GM21529 (cell line): Measurements from ENCODE around the gene DIPK1B.

Experiments
- ATAC-seq: cut with Tn5 transposase; IDR thresholded peaks from one replicate; pipeline ENCODE4 v1.9.1; 2021; ENCODE audit not compliant: unreplicated experiment

Gene DIPK1B

DNA sequence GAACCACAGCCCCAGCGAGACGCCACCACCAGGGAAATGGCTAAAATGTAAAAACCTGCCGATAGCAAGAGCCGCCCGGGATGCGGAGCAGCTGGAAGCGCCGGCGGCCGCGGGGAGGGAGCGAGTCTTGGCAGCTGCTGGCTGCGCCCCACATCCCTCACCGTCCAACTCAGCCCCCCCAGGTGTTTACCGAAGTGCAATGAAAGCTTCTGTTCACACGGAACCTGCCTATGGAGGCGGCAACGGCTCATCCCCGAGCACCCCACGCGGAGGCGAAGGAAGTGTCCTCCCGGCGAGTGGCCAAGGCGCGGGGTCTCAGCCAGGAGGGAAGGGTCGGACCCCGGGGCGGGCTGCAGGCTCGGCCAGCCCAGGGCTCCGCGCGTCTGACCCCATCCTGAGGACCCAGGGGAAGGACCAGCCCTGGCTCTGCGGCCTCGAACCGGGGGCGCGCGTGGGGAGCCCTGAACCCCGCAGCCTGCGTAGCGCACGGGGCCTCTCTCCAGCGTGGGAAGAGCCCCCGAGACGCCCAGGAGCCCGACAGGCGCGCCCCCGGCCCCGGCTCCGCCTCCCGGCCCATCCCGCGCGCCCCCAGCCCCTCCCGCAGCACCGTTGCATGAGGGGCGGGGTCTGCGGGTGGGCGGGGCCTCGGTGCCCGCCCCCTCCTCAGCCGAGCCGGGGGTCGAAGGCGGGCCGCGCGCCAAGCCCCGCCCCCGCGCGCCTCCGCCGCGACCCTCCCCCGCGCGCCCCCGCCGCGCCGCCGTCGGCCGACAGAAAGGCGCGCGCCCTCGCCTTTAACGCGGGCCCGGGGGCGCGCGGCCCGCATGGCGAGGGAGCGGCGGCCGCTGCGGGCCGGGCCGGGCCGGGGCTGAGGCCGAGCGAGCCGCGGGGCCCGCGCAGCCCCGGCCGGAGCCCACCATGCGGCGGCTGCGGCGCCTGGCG lies at the start of gene DIPK1B:
DIPK1B (plus strand) TSS at position 822 of the 939 bp plus-strand sequence; CDS start at position 916, 94 bp downstream.
- ATAC-seq: no peak

DNA sequence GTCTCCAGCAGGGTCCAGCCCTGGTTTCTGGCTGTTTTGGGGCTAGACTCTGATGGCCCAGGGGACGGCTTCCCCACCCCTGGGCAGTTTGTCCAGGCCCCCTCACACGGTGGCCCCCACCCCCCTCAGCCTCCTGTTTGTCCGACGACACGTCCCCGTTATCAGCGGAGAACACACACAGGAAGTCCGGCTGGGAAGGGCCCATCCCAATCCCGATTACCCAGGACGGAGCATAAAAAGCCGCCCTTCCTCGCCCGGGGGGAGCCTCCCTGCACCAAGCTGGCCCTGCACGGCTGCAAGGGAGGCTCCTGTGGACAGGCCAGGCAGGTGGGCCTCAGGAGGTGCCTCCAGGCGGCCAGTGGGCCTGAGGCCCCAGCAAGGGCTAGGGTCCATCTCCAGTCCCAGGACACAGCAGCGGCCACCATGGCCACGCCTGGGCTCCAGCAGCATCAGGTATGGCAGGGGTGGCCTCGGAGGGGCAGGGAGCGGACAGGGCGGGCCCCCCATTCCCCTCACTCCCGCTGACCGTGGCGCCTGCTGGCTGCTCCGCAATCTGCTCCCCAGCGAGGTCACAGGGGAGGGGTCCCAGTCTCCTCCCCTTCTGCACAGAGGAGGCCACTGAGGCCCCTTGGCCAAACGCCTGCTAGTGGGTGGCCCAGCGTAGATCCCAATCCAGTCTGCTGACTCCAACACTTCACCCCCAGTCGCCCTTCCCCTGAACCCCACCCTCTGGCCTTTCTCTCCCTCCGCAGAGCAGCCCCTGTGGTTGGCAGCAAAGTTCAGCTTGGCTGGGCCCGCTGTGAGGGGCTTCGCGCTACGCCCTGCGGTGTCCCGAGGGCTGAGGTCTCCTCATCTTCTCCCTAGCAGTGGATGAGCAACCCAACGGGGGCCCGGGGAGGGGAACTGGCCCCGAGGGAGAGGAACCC lies 49.5 kb upstream of the DIPK1B start, which contains the start of gene EGFL7:
EGFL7 (plus strand) TSS at position 261 of the 926 bp plus-strand sequence. CDS start 5,367 bp downstream, outside the sequence.
- ATAC-seq: no peak

DNA sequence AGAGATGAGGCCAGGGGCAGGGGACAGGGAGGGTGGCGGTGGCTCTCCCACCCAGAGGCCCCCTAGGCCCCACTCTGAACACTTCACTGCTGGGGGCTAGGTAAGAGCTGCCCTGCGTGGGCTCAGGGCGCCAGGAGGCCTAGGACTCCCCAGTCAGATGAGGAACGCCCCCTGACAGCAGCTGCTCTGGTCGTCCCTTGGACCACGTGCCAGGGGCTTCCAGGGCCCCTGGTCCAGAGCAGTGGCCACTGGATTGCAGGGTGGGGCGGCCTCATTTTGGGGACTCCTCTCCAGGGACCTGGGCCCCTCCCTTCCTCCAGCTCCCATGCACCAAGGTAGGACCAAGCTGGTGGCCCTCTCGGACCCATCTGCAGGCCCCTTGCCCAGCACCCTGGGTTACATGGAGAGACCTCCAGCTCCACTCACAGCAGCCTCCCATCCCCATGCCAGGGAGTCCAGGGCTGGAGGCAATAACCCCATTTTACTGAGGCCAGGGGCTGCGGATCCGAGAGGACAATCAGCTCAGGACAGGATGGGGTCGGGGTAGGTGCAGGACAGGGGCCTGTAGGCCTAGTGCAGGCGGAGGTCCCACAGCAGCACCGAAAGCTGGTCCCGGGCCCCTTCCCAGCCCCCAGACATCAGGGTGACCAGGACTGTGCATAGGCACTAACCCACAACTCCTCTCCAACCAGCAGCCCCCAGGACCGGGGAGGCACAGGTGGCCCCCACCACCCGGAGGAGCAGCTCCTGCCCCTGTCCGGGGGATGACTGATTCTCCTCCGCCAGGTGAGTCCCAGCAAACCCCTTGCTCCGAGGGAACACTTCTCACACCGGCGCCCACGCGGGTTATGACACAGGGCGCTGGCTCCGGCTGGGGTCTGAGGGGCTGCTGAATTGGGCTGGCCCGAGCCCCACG lies 48.1 kb upstream of the DIPK1B start:
- ATAC-seq: no peak

DNA sequence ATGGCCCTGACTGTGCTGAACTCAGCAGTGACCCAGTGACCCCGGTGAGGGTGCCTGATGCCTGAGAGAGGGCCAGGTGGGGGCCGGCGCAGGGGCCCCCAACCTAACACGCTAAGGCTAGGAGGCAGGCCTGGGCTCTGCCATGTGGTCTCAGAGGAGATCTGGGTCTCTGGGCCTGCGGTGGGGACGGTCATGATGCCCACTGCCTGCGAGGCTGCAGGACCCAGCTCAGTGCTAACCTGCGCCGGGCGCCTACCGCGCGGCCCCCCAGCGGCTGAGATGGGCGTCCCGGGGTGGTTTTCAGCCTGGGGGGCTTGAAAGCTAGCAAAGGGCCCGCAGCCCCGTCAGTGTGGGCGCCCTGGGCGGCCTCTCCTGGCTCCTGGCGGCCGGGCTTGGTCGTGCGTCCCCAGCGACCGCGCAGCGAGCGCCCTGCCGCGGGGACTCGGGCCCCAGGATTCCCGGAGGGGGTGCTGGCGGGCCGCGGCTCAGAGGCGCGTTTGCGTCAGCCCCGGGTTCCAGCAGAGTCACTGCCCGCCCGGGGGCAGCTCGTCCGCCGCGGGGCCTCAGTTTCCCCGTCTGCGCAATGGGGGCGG lies 47.2 kb upstream of the DIPK1B start:
- no peak for ATAC-seq

DNA sequence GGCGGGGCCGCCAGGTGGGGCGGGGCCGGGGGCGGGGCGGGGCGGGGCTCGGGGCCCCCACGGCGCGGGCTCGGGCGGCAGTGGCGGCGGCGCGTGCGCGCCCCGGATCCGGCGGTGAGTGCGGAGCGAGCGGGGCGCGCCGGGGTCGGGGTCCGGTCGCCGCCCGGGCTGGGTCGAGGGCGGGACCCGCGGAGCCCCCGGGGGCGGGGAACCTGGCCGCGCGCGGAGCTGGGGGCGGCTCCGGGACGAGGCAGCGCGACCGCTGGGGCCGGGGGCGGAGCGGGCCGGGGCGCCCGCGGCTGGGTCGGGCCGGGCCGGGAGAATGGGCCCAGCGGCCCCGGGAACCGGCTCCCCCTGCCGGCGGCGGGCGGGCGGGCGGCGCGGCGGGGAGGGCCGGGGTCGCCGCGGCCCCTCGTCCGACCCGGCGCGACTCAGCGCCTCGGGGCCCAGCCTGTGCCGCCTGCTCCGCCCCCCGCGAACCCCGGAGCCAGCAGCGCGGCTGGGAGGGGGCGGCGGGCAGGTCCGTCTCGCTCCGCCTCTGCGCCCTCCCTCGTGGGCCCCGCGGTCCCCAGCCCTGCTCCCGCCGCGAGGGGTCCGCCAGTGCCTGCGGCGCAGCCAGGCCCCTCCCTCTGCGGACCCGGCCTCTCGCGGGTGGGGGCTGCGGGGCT lies 46.5 kb upstream of the DIPK1B start:
- no peak for ATAC-seq

DNA sequence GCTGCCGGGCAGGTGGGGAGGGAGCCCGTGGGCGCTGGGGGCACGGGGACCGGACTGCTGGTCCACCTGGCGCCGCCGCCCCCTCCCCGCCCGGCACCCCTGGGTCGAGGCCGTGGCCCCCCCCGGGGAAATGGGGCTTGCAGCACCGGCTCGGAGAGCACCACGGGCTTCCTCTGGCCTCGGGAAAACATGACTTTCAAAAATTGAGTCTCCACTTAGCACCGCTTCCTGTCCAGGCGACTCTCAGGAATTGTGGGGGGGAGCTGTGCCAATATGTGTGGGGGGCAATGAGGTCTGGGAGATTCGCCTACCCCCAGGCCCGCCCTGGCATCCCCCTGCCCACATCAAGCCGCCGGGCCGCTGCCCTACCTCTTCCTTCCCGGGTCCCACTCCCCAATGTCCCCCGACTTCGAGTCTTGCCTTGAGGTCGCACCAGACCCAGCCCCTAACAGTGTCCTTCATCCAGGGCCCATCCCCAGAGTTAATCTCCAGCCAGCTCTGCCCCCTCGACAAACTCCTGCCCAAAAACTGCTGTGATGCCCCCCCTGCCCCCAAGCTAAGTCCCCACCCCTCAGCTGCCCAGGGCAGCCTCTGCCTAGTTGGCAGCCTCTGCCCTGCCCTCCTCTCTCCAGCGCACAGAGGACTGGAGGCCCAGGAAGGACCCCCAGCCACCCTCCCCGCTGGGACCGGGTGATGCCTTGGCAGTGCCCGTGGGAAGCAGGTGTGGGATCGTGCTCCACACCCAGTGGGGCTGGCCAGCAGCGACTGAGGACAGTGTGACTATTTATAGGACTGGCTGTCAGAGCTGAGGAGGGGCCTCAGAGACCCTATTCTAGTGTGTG lies 45.8 kb upstream of the DIPK1B start:
- no peak for ATAC-seq

DNA sequence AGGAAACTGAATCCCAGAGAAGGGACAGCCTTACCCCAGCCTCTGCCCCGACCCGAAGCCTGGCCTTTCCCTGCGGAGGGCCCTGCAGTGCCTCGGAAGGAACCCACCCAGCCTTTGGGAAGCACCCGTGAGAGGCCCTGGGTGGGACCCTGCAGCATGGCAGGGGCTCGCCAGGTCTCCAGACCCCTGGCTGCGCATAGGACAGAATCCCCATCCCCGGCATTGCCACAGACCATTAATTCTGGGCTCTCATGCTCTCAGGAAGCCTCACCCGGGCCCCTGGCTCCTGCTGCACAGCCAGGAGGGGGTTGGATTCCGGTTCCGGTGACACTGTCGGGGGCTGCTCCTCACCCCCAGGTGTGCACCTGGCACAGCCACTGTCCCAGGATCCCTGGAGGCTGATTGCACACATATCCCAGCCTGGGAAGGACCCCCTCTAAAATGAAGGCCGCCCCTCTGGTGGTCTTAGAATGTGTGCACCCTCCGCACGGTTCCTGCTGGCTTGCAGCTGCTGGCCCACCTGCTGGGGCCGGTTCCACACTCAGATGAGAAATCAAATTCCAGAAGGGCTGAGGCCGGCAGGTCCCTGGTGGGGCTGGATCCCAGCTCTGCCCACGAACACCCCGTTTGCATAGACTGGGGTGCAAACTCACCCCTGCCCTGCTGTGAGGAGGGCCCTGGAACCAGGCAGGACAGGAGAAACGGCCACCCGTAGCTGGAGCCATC lies 45.0 kb upstream of the DIPK1B start:
- no peak for ATAC-seq

DNA sequence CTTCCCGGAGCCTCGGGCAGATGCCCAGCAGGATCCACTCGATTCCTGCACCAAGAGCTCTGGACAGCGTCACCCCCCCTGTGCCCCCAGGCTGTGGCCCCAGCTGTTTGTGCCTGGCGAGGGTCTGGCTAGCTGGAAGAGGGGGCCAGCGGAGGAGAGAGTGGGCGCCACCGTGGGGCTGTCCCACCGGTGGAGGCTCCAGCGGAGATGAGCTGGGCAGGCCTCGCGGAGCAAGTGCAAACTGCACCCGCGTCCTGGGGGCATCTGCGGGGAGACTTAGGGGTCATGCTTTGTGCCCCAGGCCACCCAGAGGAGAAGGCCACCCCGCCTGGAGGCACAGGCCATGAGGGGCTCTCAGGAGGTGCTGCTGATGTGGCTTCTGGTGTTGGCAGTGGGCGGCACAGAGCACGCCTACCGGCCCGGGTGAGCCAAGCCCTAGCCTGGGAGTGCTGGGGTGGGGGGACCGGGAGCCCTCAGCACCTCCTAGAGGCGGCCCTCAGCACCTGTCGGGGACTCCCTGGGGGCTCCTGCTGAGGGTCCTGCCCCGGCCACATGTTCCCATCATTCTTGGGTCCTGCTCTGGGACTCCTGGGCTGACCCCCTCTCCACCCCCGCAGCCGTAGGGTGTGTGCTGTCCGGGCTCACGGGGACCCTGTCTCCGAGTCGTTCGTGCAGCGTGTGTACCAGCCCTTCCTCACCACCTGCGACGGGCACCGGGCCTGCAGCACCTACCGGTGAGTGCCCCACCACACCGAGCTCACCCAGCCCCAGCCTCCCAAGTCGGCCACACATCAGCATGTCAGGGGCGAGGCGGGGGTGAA lies 44.2 kb upstream of the DIPK1B start:
- ATAC-seq: no peak

DNA sequence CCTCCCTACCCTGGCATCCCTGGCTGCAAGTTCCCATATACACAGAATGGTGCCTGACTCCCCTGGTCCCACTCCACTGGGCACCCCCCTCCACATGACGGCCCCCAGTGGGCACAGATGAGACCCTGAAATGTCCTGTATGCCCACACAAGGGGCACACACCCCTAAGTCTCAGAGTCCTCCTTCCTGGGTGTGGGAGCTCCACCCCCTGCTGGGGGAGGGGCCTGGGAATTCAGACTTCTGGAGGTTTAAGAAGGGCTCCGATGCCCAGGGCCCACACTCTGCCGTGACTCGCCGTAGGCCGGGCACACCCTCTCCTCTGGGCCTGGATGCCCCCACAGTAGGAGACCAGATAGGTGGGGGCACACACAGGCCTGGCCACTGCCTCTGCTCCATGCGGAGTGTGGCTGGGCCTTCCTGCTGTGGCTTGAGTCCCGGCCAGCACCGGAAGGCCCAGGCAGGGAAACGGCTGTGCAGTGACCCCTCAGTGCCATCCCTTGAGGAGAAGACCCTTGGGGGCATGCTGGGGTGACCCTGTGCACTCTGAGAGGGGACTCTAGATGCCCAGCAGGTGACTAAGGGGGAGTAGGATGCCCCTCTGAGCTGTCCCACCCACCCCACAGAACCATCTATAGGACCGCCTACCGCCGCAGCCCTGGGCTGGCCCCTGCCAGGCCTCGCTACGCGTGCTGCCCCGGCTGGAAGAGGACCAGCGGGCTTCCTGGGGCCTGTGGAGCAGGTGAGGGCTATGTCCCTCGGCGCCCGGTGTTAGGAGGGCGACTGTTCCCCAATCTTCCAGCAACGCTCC lies 43.2 kb upstream of the DIPK1B start:
- ATAC-seq: no peak

DNA sequence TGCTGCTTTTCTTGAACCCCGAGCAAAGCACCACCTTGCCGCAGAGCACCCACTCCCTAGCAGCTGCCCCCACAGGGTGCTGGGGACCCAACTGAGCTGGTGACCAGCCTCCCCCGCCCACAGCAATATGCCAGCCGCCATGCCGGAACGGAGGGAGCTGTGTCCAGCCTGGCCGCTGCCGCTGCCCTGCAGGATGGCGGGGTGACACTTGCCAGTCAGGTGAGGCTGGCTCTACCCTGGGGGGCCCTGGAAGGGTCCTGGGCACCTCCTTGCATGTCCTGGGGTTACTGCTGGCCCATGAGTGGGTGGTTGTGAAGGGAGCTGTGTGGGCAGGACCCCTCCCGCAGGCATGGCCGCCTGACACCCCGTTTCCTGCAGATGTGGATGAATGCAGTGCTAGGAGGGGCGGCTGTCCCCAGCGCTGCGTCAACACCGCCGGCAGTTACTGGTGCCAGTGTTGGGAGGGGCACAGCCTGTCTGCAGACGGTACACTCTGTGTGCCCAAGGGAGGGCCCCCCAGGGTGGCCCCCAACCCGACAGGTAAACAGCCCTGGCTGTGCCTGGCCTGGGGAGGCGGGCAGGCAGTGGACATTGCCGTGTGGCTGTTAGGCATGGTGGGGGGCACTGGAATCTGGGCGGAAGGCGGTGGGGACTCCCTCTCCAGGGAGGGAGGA lies 42.4 kb upstream of the DIPK1B start:
- ATAC-seq: no peak

DNA sequence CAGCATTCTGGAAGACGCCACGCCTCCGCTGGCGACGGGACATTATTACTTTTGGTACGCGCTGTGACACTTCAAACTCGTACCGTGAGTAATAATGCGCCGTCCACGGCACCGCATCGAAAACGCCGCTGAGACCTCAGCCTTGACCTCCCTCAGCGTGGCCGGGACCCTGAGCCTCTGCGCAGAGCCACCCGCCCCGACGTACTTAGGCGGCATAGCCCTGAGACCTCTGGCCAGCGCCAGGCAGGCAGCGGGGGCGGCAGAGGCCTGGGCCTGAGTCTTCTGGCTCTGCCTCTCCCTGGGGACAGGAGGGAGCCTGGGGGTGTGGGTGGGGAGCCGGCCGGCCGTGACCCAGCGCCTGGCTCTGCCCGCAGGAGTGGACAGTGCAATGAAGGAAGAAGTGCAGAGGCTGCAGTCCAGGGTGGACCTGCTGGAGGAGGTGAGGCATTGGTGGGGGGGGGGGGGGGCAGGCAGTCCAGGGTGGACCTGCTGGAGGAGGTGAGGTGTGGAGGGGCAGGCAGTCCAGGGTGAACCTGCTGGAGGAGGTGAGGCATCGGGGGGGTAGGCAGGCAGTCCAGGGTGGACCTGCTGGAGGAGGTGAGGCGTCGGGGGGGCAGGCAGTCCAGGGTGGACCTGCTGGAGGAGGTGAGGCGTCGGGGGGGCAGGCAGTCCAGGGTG lies 41.7 kb upstream of the DIPK1B start:
- no peak for ATAC-seq

DNA sequence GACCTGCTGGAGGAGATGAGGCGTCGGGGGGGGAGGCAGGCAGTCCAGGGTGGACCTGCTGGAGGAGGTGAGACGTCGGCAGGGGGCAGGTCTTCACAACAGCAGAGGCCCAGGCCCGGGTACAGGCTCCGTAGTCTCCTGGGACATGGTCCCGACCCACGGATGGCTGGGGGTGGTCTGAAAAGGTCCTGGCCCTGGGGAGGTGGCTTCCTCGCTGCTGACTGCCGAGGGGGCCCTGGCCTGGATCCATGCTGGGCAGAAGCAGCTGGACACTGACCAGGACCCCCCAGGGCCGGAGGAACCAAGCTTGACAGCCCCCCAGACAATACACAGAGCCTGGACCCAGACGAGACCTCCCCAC lies 41.1 kb upstream of the DIPK1B start:
- no peak for ATAC-seq

DNA sequence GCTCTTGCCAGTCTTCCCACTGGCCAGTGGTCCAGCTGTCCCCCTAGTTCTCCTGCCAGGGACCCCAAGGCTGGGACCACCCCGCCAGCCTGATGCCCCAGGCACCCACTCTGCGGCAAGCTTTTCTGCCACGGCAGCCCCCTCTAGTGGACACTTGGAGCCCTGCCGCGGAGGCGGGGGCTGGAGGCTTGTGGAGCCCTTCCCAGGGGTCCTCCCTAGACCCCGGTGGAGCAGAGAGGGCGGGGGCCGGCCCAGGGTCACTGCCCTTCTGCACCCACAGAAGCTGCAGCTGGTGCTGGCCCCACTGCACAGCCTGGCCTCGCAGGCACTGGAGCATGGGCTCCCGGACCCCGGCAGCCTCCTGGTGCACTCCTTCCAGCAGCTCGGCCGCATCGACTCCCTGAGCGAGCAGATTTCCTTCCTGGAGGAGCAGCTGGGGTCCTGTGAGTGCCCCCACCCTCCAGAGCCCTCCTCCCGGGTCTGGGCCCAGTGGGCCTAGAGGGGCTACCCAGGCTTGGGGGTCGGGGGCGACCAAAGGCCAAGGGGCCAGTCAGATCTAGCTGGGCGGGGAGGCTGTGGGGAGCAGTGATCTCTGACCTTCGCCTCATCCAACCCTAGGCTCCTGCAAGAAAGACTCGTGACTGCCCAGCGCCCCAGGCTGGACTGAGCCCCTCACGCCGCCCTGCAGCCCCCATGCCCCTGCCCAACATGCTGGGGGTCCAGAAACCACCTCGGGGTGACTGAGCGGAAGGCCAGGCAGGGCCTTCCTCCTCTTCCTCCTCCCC lies 40.5 kb upstream of the DIPK1B start:
- ATAC-seq: no peak

DNA sequence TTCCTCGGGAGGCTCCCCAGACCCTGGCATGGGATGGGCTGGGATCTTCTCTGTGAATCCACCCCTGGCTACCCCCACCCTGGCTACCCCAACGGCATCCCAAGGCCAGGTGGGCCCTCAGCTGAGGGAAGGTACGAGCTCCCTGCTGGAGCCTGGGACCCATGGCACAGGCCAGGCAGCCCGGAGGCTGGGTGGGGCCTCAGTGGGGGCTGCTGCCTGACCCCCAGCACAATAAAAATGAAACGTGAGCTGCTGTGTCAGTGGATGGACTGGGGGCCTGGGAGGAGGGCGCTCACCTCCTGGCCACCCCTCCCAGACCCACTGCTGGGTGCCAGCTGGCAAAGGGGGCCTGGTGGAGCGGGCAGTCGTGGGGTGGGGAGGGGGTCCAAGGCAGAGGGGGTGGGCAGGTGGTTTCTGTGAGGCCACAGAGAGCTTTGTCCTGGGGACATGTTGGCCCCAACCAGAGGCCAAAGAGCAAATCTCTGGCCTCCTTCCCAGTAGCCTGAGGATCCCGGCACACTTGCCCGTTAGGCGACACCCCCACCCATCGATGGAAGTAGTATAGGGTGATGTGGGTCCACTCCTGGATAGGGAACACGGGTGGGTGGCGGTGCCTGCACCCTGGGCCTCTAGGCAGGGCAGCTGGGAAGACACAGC lies 39.8 kb upstream of the DIPK1B start:
- no peak for ATAC-seq
